Measurements from ENCODE around the gene KCTD7. TPM values are rescaled to one million over a fixed set of nuclear protein-coding genes. Genes with fewer than 3 reads are reported as not detected.
"Not testable (repeated sequence)": the region's sequence is repeated elsewhere in the genome, so short reads cannot be mapped to it uniquely, and the experiment has no call there.

KCTD7 gene
- total RNA-seq, 1 donor from 2014 or later, result 9.2 TPM

DNA sequence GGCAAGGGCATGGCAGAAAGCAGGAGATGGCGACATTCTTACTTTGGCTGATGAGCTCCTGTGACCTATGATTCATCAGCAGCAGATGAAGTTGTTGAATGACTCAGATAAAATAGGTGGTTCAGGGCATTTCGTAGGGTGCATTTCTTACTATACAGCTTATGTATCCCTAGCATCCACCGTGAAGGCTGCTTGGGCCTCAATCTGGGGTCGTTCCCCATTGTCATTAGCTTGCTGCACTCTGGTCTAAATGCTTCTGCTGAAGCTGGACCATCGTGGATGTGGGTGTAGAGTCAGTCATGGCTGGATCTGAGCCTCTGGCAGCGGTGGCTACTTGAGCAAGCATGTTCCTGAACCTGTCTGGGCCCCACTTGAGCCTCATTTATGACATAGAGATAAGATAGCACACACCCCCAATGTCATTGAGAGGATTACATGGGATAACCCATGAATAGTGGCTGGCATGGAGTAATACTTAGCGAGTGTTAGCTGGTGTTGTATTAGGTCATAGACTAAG lies 44.5 kb downstream of the KCTD7 start:
- H3K36me3 Mint-ChIP-seq, result peaks cover 14% of the 10 kb centered on the region
- H3K4me1 Mint-ChIP-seq, result not testable (repeated sequence)

DNA sequence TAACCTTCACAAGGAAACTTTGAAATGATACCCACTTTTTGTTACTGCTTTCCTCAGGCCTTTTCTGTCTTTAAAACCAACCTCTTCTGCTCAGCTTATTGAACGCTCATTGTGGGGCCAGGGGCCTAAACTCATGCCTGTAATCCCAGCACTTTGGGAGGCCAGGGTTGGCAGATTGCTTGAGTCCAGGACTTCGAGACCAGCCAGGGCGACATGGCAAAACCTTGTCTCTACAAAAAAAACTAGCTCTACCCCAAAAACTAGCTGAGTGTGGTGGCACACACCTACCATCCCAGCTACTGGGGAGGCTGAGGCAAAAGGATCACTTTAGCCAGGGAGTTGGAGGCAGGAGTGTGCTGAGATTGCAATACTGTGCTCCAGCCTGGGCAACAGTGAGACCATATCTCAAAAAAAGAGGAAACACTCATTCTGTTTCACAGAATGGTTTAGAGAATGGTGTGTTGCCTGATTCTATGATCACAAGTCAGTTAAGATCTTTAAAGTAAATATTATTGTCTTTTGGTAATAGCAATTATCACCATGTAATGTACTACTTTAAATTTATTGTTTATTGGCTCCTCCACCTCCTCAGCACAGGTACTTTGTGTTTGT lies 51.1 kb downstream of the KCTD7 start:
- H3K27me3 ChIP-seq, result peaks cover 5% of the 10 kb centered on the region
- H3F3A ChIP-seq (ENCODE audit: low read depth), result peaks cover 16% of the 10 kb centered on the region
- no peak overlapping the region for H3K4me3 ChIP-seq
- Mint-ChIP-seq H3K4me3 (no peak overlapping the region), H3K27me3 (ENCODE audit: insufficient read depth, low read depth) (peaks cover 5% of the 10 kb centered on the region), H3K4me1 (peaks cover 21% of the 10 kb centered on the region), H3K36me3 (peaks cover 3% of the 10 kb centered on the region), H3K27ac (no peak overlapping the region), H3K9me3 (no peaks in the 10 kb centered on the region)
- H4K20me1 ChIP-seq (ENCODE audit: low read depth), result peaks cover 52% of the 10 kb centered on the region
- H3K9me3 ChIP-seq (ENCODE audit: low read depth), result no peaks in the 10 kb centered on the region
- H3K4me2 ChIP-seq, result no peak overlapping the region
- no peak overlapping the region for H2AFZ ChIP-seq (replicated peaks)
- H3K36me3 ChIP-seq, result no peaks in the 10 kb centered on the region
- no peak overlapping the region for H3K27ac ChIP-seq
- TF ChIP-seq EZH2phosphoT487 (IDR thresholded peaks at IDR 0.05) (no peak), EZH2 (IDR thresholded peaks at IDR 0.05) (no peak)
- TF ChIP-seq, protein P1, sequence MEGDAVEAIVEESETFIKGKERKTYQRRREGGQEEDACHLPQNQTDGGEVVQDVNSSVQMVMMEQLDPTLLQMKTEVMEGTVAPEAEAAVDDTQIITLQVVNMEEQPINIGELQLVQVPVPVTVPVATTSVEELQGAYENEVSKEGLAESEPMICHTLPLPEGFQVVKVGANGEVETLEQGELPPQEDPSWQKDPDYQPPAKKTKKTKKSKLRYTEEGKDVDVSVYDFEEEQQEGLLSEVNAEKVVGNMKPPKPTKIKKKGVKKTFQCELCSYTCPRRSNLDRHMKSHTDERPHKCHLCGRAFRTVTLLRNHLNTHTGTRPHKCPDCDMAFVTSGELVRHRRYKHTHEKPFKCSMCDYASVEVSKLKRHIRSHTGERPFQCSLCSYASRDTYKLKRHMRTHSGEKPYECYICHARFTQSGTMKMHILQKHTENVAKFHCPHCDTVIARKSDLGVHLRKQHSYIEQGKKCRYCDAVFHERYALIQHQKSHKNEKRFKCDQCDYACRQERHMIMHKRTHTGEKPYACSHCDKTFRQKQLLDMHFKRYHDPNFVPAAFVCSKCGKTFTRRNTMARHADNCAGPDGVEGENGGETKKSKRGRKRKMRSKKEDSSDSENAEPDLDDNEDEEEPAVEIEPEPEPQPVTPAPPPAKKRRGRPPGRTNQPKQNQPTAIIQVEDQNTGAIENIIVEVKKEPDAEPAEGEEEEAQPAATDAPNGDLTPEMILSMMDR (IDR thresholded peaks at IDR 0.05), result no peak
- H3K4me1 ChIP-seq, result peaks cover 8% of the 10 kb centered on the region
- DNase-seq (ENCODE audit: low spot score), result no peak
- H3K9ac ChIP-seq, result no peak overlapping the region
- H3K79me2 ChIP-seq (ENCODE audit: low read depth), result peaks cover 50% of the 10 kb centered on the region

More for the DNA sequence above, 44.5 kb downstream of the KCTD7 start:
- Histone ChIP-seq H3K79me2 (ENCODE audit: low read depth) (peaks cover 13% of the 10 kb centered on the region), H4K20me1 (ENCODE audit: low read depth) (peaks cover 17% of the 10 kb centered on the region)
- not testable (repeated sequence) for H3K27me3 Mint-ChIP-seq (ENCODE audit: insufficient read depth, low read depth); H3K27me3 ChIP-seq; H3K27ac Mint-ChIP-seq; H3K9ac ChIP-seq; H3K4me3 Mint-ChIP-seq; DNase-seq (ENCODE audit: low spot score); H3K4me3 ChIP-seq; H2AFZ ChIP-seq (replicated peaks); H3K36me3 ChIP-seq; H3K4me2 ChIP-seq; H3K9me3 Mint-ChIP-seq; H3K9me3 ChIP-seq (ENCODE audit: low read depth); H3F3A ChIP-seq (ENCODE audit: low read depth); H3K27ac ChIP-seq; H3K4me1 ChIP-seq

DNA sequence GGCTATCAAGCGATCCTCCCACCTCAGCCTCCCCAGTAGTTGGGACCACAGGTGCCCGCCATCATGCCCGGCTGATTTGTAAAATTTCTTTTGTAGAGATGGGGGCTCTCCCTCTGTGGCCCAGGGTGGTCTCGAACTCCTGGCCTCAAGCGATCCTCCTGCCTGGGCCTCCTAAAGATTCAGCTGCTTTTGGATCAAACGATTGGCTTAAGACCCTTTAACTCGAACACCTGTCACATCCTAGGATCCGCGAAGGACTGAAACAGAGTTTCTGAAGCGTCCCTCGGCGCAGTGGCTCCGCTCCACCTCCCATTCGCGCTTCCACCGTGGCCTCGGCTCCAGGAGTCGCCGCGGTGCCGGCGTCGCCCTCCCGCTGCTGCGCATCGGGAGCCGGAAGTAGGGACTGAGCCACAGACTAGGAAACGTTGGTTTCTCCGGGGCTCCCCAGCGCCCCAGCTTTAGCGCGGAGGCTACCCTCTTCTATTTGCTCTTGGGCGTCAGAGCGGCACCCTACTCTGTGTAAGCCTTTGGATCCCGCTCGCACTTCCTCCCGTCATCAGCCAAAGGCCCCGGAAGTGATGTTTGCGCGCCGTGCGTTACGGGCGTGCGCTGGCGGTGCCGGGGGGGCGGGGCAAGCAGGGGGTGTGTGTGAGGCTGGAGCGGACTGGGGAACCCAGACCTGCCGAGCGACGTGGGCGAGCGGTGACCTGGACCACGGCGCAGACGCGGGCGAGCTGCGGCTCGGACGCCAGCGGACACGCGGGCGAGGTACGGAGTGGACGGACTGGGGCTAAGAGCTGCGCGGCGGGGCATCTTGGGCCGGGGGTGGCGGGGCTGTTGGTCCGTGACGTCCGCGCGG lies 53.0 kb downstream of the KCTD7 start:
- peak overlapping the region; percentile 68 for H3K4me3 ChIP-seq
- H3K27me3 Mint-ChIP-seq (ENCODE audit: insufficient read depth, low read depth), result peaks cover 5% of the 10 kb centered on the region
- peaks cover 48% of the 10 kb centered on the region for H4K20me1 ChIP-seq (ENCODE audit: low read depth)
- peak; percentile 93 for DNase-seq (ENCODE audit: low spot score)
- peak overlapping the region; percentile 42 for H3K9ac ChIP-seq
- peaks cover 5% of the 10 kb centered on the region for H3K27me3 ChIP-seq
- H3K9me3 ChIP-seq (ENCODE audit: low read depth), result no peaks in the 10 kb centered on the region
- peaks cover 8% of the 10 kb centered on the region for H3K4me1 ChIP-seq
- H3F3A ChIP-seq (ENCODE audit: low read depth), result peaks cover 16% of the 10 kb centered on the region
- no peaks in the 10 kb centered on the region for H3K9me3 Mint-ChIP-seq
- peak overlapping the region; percentile 82 for H3K4me2 ChIP-seq
- peak overlapping the region; percentile 43 for H3K27ac ChIP-seq
- peak overlapping the region; percentile 92 for H3K4me3 Mint-ChIP-seq
- H3K79me2 ChIP-seq (ENCODE audit: low read depth), result peaks cover 59% of the 10 kb centered on the region
- H3K4me1 Mint-ChIP-seq, result peaks cover 21% of the 10 kb centered on the region
- peak overlapping the region; percentile 83 for H2AFZ ChIP-seq (replicated peaks)
- H3K36me3 ChIP-seq, result no peaks in the 10 kb centered on the region
- TF ChIP-seq EZH2phosphoT487 (IDR thresholded peaks at IDR 0.05) (no peak), EZH2 (IDR thresholded peaks at IDR 0.05) (no peak)
- TF ChIP-seq, protein P1 (IDR thresholded peaks at IDR 0.05), result no peak
- H3K27ac Mint-ChIP-seq, result no peak overlapping the region
- H3K36me3 Mint-ChIP-seq, result peaks cover 5% of the 10 kb centered on the region

Data from neural progenitor cell (in vitro differentiated cells).